WERI-Rb-1 (cell line): ENCODE measurements around the gene MFSD6.
"Not testable (repeated sequence)": the region's sequence is repeated elsewhere in the genome, so short reads cannot be mapped to it uniquely, and the experiment has no call there.

Source experiments
- DNase-seq: peaks from one replicate; pipeline ENCODE4 v3.0.0-alpha.2; 2020
- H3K27ac ChIP-seq: fragments of 250-450 bp; sonication (Bioruptor Pico); 2 replicates; pipeline ENCODE4 v1.5.1; 2020; ENCODE audit warnings: mild to moderate bottlenecking, moderate library complexity
- H3K27me3 ChIP-seq: fragments of 250-450 bp; sonication (Bioruptor Pico); 2 replicates; pipeline ENCODE4 v1.5.1; 2021; ENCODE audit warnings: mild to moderate bottlenecking, low read depth, moderate library complexity; ENCODE audit not compliant: insufficient read depth, severe bottlenecking
- H3K36me3 ChIP-seq: fragments of 250-450 bp; sonication (Bioruptor Pico); 2 replicates; pipeline ENCODE4 v1.5.1; 2020; ENCODE audit warnings: mild to moderate bottlenecking, moderate library complexity
- H3K4me3 ChIP-seq: 2 replicates; pipeline ENCODE4 v1.5.1; 2011; ENCODE audit warnings: low read depth, mild to moderate bottlenecking, control low read depth, low read length
- H3K9me3 ChIP-seq: fragments of 250-450 bp; sonication (Bioruptor Pico); 2 replicates; pipeline ENCODE4 v1.5.1; 2021; ENCODE audit warnings: mild to moderate bottlenecking, moderate library complexity; ENCODE audit not compliant: severe bottlenecking
- TF ChIP-seq, protein P1 (sequence below): IDR thresholded peaks from 2 replicates; pipeline ENCODE4 v1.5.1; 2011; ENCODE audit warnings: low read depth, mild to moderate bottlenecking, control low read depth, inconsistent platforms, low read length

Gene MFSD6

DNA sequence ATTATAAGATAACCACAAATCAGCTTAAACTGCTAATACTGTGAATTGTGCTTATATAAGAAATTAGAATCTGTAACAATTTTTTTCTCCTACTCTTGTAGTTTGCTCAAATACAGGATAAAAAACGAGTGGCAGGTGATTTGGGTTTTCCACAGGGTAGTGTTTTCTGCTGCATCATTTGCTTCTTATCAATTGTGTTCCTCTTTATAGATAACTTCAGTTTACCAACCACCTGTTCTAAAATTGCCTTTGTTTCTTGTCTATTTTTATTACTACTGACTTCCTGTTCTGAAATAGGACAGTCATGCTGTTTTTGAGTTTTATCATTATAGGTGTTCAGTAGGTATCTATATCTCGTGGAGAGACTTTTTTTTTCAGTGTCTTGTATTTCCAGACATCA lies 56.9 kb downstream of the MFSD6 start:
- Histone ChIP-seq H3K9me3 (no peaks in the 10 kb centered on the region), H3K4me3 (no peak overlapping the region), H3K27ac (no peak overlapping the region), H3K36me3 (no peaks in the 10 kb centered on the region), H3K27me3 (no peaks in the 10 kb centered on the region)
- DNase-seq = no peak
- TF ChIP-seq, protein P1, sequence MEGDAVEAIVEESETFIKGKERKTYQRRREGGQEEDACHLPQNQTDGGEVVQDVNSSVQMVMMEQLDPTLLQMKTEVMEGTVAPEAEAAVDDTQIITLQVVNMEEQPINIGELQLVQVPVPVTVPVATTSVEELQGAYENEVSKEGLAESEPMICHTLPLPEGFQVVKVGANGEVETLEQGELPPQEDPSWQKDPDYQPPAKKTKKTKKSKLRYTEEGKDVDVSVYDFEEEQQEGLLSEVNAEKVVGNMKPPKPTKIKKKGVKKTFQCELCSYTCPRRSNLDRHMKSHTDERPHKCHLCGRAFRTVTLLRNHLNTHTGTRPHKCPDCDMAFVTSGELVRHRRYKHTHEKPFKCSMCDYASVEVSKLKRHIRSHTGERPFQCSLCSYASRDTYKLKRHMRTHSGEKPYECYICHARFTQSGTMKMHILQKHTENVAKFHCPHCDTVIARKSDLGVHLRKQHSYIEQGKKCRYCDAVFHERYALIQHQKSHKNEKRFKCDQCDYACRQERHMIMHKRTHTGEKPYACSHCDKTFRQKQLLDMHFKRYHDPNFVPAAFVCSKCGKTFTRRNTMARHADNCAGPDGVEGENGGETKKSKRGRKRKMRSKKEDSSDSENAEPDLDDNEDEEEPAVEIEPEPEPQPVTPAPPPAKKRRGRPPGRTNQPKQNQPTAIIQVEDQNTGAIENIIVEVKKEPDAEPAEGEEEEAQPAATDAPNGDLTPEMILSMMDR = no peak

DNA sequence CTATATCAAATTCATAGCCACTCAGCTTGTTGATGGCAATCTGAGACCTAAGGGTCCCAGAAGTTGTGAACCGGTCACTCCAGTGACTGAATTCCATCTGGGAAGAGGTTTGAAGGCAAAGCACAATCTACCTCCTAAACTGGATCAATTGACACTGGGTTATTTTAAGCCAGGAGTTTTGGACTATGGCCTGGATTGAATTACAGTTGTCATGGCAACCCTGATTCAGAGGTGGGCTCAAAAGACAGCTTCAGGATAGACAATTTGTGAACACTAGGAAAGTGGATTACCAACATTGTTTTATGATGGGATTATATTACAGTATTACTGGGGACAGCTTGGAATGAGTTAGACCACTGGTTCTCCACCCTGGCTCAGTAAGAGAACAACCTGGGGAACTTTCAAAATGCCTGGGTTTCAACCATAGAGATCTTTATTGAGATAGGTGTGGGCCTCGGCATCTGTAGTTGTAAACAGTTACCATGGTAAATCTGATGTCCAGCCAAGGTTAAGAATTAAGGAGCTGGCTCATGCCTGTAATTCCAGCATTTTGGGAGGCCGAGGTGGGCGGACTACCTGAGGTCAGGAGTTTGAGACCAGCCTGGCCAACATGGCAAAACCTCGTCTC lies 58.8 kb downstream of the MFSD6 start:
- H3K27me3 ChIP-seq = no peaks in the 10 kb centered on the region
- no peaks in the 10 kb centered on the region for H3K36me3 ChIP-seq
- H3K4me3 ChIP-seq = no peak overlapping the region
- no peak for DNase-seq
- no peaks in the 10 kb centered on the region for H3K9me3 ChIP-seq
- TF ChIP-seq, protein P1 = no peak
- H3K27ac ChIP-seq = no peak overlapping the region

DNA sequence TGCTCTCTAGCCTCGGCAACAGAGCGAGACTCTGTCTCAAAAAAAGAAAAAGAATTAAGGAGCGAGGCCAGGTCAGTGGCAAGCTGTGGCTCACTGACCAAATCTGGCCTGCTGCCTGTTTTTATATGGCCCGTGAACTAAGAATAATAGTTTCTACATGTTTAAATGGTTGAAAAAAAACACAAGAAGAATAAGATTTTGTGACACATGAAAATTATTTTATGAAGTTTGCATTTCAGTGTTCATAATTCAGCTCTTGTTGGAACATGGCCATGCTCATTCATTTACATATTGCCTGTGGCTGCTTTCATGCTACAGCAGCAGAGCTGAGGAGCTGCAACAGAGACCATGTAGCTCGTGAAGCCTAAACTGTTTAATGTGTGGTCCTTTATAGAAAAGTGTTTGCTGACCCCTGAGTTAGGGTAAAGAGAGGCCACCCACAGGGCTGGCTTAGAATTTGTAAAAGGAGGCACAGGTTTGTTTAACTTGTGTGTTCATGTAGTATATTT lies 59.5 kb downstream of the MFSD6 start:
- TF ChIP-seq, protein P1 = no peak
- DNase-seq = no peak
- H3K27ac ChIP-seq = no peak overlapping the region
- H3K36me3 ChIP-seq = no peaks in the 10 kb centered on the region
- no peaks in the 10 kb centered on the region for H3K9me3 ChIP-seq
- H3K27me3 ChIP-seq = no peaks in the 10 kb centered on the region
- H3K4me3 ChIP-seq = no peak overlapping the region

DNA sequence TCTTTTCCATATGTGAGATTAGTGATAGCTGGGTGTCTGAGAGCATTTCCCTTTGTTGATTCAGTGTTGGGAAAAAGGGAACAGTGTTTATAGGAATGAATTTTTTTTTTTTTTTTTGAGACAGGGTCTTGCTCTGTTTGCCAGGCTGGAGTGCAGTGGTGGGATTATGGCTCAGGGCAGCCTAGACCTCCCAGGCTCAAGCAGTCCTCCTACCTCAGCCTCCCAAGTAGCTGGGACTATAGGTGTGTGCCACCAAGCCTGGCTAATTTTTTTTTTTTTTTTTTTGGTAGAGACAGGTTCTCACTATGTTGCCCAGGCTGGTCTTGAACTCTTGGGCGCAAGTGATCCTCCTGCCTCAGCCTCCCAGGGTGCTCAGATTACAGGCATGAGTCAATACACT lies 60.2 kb downstream of the MFSD6 start:
- not testable (repeated sequence) for H3K4me3 ChIP-seq, H3K36me3 ChIP-seq, DNase-seq, H3K9me3 ChIP-seq, H3K27me3 ChIP-seq, H3K27ac ChIP-seq

DNA sequence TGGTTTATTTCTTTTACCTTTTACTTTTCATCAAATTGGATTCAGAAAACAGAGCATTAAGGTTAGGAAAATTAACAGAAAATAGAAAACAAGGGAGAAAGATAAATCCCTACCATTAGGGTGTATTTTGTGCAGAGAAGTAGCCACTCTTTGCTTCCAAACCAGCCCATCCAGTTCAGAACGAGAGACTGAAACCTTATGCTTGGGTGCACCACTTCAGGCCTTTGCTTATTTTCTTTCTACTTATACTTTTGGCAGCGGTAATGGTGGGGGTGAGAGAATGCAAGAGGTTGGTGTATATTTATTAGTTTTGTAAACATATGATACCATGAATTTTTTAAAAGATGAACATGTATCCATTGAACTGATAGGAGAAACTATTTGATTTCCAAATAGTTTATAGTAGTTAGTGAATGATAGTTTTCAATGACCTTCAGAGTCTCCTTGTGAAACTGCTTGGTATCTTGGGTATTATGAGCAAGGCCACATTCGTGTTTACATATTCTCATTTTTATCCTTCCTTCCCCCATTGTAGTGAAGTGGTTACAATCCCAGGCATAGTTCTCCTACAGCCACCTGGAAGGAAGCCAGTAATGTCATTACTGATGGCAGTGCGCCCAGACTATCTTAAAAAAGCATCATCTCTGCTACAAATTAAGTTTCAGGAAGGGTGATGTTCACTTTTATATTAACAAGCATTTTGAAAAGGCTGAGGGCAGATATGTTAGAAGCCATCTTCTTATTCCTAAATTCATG lies 60.8 kb downstream of the MFSD6 start:
- Histone ChIP-seq H3K27ac (no peak overlapping the region), H3K9me3 (no peaks in the 10 kb centered on the region), H3K27me3 (no peaks in the 10 kb centered on the region), H3K4me3 (no peak overlapping the region), H3K36me3 (no peaks in the 10 kb centered on the region)
- no peak for DNase-seq
- TF ChIP-seq, protein P1 = no peak

DNA sequence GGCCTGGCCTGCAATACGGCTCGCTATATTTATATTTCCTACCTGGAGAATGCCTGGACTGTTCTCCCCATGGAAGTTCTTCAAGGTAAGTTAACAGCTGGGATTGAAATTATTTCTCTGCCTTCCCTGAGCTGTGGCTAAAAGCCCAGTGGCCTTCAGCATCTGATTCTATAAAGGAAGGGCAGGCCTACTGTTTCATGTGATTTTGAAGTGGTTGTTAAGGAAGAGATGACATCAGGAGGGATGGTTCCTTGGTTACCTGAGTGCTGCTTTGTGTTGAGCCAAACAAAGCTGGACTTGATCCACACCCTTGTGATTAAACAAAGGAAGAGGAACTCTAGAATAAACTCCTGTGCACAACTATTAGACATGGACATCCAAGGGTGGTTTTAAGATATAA lies 61.6 kb downstream of the MFSD6 start:
- H3K4me3 ChIP-seq = no peak overlapping the region
- H3K36me3 ChIP-seq = no peaks in the 10 kb centered on the region
- H3K27me3 ChIP-seq = no peaks in the 10 kb centered on the region
- H3K27ac ChIP-seq = no peak overlapping the region
- TF ChIP-seq, protein P1 = no peak
- no peak for DNase-seq
- no peaks in the 10 kb centered on the region for H3K9me3 ChIP-seq
